HG03442 (cell line): ENCODE results near the gene COL6A2.
"Not testable (repeated sequence)": the region's sequence is repeated elsewhere in the genome, so short reads cannot be mapped to it uniquely, and the experiment has no call there.

Experiments used
- ATAC-seq: cut with Tn5 transposase; IDR thresholded peaks from one replicate; pipeline ENCODE4 v1.9.1; 2021; ENCODE audit warnings: mild to moderate bottlenecking, moderate library complexity; ENCODE audit not compliant: unreplicated experiment

COL6A2 gene

DNA sequence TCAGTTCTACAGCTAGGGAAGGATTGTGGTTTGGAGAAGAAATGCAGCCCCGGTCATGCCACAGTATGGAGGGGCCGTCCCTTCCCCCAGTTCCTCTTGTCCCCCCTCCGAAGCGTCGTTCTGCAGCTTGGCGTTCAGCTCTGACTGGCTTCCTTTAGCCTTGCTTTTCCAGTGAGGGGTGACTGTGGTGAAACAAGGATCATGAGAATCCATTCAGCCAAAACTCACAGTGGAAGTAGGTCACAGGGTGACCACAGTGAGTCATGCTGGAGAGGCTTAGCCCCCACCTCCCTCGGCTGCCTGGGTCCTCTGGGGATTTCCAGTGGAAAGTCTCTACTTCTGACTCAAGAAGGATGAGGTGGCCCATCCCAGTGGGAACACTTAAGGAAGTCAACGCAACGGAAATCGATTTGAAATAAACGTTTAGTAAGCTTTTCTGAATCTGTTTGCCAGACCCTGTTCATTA is 37.3 kb upstream of the COL6A2 start:
- ATAC-seq = no peak

DNA sequence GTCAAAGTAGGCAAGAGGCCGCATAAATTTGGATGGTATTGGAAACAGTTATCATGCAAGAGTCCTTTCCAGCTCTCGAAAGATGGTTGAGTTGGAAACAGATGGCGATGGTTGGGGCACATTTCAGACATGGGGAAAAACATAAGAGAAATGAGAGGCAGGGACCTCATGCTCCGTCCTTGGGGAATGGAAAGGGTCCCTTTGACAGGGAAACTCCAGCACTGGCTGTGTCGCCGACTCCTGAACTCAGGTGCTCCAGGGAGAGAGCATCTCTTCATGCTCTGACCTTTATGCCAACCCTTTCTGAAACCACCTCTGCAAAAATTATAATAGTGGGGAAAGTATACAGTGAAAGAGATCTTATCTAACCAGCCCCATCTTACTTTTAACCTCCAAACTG is 36.8 kb upstream of the COL6A2 start:
- ATAC-seq = no peak

DNA sequence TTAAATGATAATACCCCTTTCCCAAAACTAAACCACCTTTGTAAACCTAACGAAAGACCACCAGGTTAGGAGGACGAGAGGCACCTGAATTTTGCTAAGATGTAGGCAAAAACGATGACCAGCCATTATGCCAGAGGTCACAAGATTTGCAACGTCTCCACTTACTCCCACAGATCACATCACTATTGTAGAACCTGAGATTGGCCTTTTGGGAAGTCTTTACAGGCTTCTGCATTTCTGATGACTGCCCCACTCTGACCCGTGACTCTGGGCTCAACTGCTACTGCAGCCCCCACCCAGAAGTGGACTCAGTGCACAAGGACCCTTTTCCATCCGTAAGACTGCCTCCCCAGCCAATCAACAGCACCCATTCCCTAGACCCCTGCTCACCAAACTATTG is 36.4 kb upstream of the COL6A2 start:
- ATAC-seq = no peak

DNA sequence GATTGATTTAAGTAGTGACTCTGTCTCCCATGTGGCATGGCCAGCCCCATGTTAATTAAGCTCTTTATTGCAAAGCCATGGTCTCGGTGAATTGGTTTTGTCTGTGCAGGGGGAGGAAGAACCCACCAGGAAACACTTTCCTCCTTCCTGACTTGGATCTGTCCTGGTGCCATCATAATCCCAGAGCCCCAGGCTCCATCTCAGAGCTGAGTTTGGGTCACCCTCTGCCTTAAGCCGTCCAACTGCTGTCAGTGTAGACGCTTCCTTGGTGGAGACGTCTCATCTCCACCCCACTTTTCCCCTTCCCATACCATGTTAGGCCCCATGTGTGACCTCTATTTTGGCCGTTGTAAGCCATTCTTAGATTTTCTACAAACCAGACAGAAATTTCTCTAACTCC is 36.0 kb upstream of the COL6A2 start:
- no peak for ATAC-seq

- ATAC-seq = no peak
These were observed 35.3 kb upstream of the COL6A2 start for GRCh38 chr21:46062471-46063211.

GRCh38 chr21:46063227-46063626 is 34.7 kb upstream of the COL6A2 start:
- ATAC-seq = no peak

GRCh38 chr21:46063734-46064680 is 33.9 kb upstream of the COL6A2 start:
- ATAC-seq = no peak

- no peak for ATAC-seq
These were observed 33.1 kb upstream of the COL6A2 start for GRCh38 chr21:46064870-46065214.

GRCh38 chr21:46065215-46065913 is 32.5 kb upstream of the COL6A2 start:
- no peak for ATAC-seq

- ATAC-seq = no peak
These were observed 31.9 kb upstream of the COL6A2 start for GRCh38 chr21:46065914-46066551.

GRCh38 chr21:46066591-46067331 is 31.2 kb upstream of the COL6A2 start:
- no peak for ATAC-seq

DNA sequence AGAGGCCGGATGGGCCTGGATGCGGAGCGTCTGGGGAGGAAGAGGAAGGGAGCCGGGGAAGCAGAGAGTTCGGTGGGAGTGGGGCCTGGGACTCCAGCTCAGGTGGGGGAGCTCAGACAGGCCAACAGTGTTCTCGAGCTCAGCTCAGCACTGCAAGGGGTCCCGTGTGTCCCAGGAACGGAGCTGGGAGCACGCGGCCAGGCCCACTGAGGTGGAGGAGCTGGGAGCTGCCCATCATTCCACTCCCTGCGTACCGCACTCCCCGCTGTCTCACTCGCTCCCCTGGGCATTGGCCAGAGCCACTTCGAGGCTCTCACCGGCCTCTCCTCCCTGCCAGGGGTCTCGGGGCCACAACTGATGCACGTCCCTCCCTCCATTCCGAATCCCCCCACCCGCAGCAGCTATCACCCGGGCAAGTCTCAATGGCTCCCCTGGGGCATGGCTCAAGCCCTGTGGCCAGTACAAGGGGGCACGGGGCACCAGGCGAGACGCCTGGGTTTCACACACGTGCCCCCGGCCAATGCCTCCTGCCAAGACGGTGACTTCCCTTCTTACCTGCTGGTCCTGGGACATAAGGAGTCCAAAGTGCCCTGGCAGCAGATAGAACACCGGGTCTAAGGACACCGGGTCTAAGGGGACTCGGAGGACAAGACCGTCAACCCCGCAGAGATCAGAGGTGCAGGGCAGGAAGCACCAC is 30.3 kb upstream of the COL6A2 start:
- ATAC-seq = no peak

- no peak for ATAC-seq
These were observed 29.3 kb upstream of the COL6A2 start for GRCh38 chr21:46068516-46069079.

DNA sequence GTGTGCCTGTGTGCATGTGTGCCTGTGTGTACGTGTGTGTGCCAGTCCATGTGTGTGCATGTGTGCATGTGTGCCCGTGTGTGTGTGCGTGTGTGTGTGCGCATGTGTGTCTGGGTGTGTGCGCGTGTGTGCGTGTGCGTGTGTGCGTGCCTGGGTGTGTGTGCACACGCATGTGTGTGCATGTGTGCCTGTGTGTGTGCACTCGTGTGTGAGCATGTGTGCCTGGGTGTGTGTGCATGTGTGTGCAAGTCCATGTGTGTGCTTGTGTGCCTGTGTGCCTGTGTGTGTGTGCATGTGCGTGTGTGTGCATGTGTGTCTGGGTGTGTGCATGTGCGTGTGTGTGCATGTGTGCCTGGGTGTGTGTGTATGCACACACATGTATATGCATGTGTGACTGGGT is 28.7 kb upstream of the COL6A2 start:
- no peak for ATAC-seq

DNA sequence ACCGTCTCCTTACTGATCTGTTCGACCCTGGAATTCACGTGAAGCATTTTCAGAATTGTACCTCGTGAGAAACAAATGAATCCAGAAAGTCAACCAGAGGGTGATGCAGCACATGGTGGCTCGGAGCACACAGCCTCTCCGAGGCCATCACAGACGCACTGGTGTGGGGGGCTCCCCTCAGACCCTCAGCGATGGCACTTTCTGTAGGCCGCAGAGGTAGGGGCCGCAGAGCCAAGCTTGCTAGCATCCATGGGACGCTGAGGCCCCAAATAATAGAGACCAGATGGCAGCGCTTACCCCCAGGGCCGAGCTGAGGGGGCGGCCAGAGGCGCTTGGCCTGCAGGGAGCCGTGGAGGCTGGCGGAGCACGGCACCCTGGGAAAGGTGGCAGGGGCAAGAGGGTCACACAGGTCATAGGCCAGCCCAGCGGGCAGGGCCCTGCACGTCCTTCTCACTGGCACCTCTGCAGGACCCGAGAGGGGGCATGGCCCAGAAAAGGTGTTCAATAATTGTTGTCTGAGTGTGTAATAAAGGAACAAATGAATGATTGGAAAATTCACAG is 28.1 kb upstream of the COL6A2 start:
- no peak for ATAC-seq

GRCh38 chr21:46071082-46071481 is 26.8 kb upstream of the COL6A2 start:
- no peak for ATAC-seq

DNA sequence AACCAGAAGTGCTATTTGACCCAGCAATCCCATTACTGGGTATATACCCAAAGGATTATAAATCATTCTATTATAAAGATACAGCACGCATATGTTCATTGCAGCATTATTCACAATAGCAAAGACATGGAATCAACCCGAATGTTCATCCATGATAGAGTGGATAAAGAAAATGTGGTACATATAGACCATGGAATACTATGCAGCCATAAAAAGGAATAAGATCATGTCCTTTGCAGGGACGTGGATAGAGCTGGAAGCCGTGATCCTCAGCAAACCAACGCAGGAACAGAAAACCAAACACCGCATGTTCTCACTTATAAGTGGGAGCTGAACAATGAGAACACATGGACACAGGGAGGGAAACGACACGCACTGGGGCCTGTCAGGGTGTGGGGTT is 21.2 kb upstream of the COL6A2 start:
- ATAC-seq = not testable (repeated sequence)

- ATAC-seq = no peak
These were observed 20.2 kb upstream of the COL6A2 start for GRCh38 chr21:46077674-46078101.
